HCT116 (cell line): Measurements from ENCODE around the gene LMCD1. TPM values are rescaled to one million over a fixed set of nuclear protein-coding genes. Genes with fewer than 3 reads are reported as not detected.

Experiments
- ATAC-seq: fragments of 200-7000 bp; cut with Tn5 transposase; 2 replicates; pipeline ENCODE4 v1.9.1; 2020; ENCODE audit warnings: mild to moderate bottlenecking, moderate library complexity
- BruUV-seq: library from RNA; stranded (reverse); fragments of 400-500 nt; replicated peaks from 2 replicates; lab custom pipeline; 2021; lab: Mats Ljungman, UMichigan
- CTCF ChIA-PET: fragments of 300-600 bp; sonication (Branson Sonifier 250); formaldehyde crosslinking; loops from one replicate; lab custom pipeline; 2021; ENCODE audit warnings: antibody characterized with exemption; lab: Charles Lee
- POLR2A ChIA-PET: fragments of 300-600, 350-600 bp; sonication (Branson Sonifier 250); formaldehyde crosslinking; loops from one replicate; lab custom pipeline; 2021; ENCODE audit warnings: antibody characterized with exemption; lab: Charles Lee
- RAD21 ChIA-PET, 2 experiments: fragments of 300-600 bp; sonication (Branson Sonifier 250); formaldehyde crosslinking; loops; one replicate each; lab custom pipeline; 2023; ENCODE audit warnings: low total read pairs in 2 of 2; ENCODE audit not compliant: uncharacterized antibody in 2 of 2, unreplicated experiment in 2 of 2, low non-redundant PET in 1 of 2; lab: Charles Lee
- DNase-seq: peaks from one replicate; pipeline ENCODE4 v3.0.0-alpha.2; 2010; ENCODE audit warnings: low read depth, low spot score
- H2AFZ ChIP-seq: fragments of 200-600 bp; shearing (Covaris generic), sonication (generic); 2 replicates; pipeline ENCODE4 v1.6.1; 2017; ENCODE audit warnings: low read depth, mixed run types, mixed read lengths, antibody characterized with exemption, low read length; ENCODE audit not compliant: poor library complexity, severe bottlenecking
- H3K27ac ChIP-seq: 2 replicates; pipeline ENCODE4 v1.5.1; 2012; ENCODE audit warnings: low read depth, low read length
- H3K27me3 ChIP-seq: fragments of 200-600 bp; sonication (generic); 2 replicates; pipeline ENCODE4 v1.6.1; 2016; ENCODE audit warnings: mixed run types, low read length, mixed read lengths; ENCODE audit not compliant: insufficient read depth
- H3K36me3 ChIP-seq, 2 experiments: fragments of 200-500 bp in 1 of 2; fragments of 200-600 bp in 1 of 2; sonication (Bioruptor generic) in 1 of 2; sonication (generic) in 1 of 2; 2 replicates each; pipeline versions ENCODE4 v1.5.1 to v1.6.1; 2014 to 2016; ENCODE audit warnings: low read length in 2 of 2, inconsistent platforms in 1 of 2, mixed read lengths in 1 of 2, mixed run types in 1 of 2; ENCODE audit not compliant: insufficient read depth in 2 of 2, control insufficient read depth in 1 of 2
- H3K4me1 ChIP-seq, 2 experiments: fragments of 200-600 bp in 1 of 2; sonication (generic) in 1 of 2; 2 replicates each; pipeline versions ENCODE4 v1.5.1 to v1.6.1; 2012 to 2017; ENCODE audit warnings: low read length in 2 of 2, inconsistent platforms in 1 of 2, mild to moderate bottlenecking in 1 of 2, mixed read lengths in 1 of 2, mixed run types in 1 of 2, moderate library complexity in 1 of 2; ENCODE audit not compliant: insufficient read depth in 2 of 2, control insufficient read depth in 1 of 2
- H3K4me2 ChIP-seq: fragments of 200-600 bp; sonication (generic); 2 replicates; pipeline ENCODE4 v1.6.1; 2017; ENCODE audit warnings: mixed run types, low read length, mixed read lengths
- H3K4me3 ChIP-seq, 2 experiments: fragments of 200-600 bp in 1 of 2; sonication (generic) in 1 of 2; replicated peaks in 1 of 2; 2 replicates each; pipeline ENCODE4 v1.5.1; 2011 to 2016; ENCODE audit warnings: low read length in 2 of 2, control low read depth in 1 of 2, low read depth in 1 of 2, mild to moderate bottlenecking in 1 of 2, mixed read lengths in 1 of 2, mixed run types in 1 of 2
- H3K79me2 ChIP-seq: fragments of 200-600 bp; sonication (generic); 2 replicates; pipeline ENCODE4 v1.6.1; 2017; ENCODE audit warnings: mild to moderate bottlenecking, mixed run types, low read length, moderate library complexity, mixed read lengths; ENCODE audit not compliant: insufficient read depth
- H3K9ac ChIP-seq: fragments of 200-600 bp; sonication (generic); 2 replicates; pipeline ENCODE4 v1.6.1; 2016; ENCODE audit warnings: low read length, mixed read lengths
- H3K9me2 ChIP-seq: fragments of 200-600 bp; sonication (generic), shearing (Covaris generic); 2 replicates; pipeline ENCODE4 v1.6.1; 2017; ENCODE audit warnings: mixed run types, mild to moderate bottlenecking, moderate library complexity; ENCODE audit not compliant: insufficient read depth
- H3K9me3 ChIP-seq, 2 experiments: fragments of 200-500 bp in 1 of 2; fragments of 200-600 bp in 1 of 2; sonication (Bioruptor generic) in 1 of 2; sonication (generic) in 1 of 2; 2 replicates each; pipeline ENCODE4 v1.6.1; 2014 to 2017; ENCODE audit warnings: low read length in 2 of 2, mixed read lengths in 2 of 2, inconsistent platforms in 1 of 2, low read depth in 1 of 2, mild to moderate bottlenecking in 1 of 2, mixed run types in 1 of 2, moderate library complexity in 1 of 2; ENCODE audit not compliant: control insufficient read depth in 1 of 2, insufficient read depth in 1 of 2
- H4K20me1 ChIP-seq: fragments of 200-600 bp; sonication (generic), shearing (Covaris generic); 2 replicates; pipeline ENCODE4 v1.6.1; 2017; ENCODE audit warnings: mixed run types, mild to moderate bottlenecking, moderate library complexity; ENCODE audit not compliant: insufficient read depth
- ATF3 ChIP-seq: IDR thresholded peaks from 2 replicates; pipeline ENCODE4 v1.6.1; 2012
- CTCF ChIP-seq, 3 experiments: fragments of 200-600 bp in 1 of 3; sonication (generic) in 1 of 3; IDR thresholded peaks in 2 of 3; conservative IDR thresholded peaks in 1 of 3; 2 replicates each; pipeline ENCODE4 v1.5.1; 2012 to 2017; ENCODE audit warnings: low read depth in 2 of 3, low read length in 2 of 3, antibody characterized with exemption in 1 of 3, borderline replicate concordance in 1 of 3, control low read depth in 1 of 3, mild to moderate bottlenecking in 1 of 3, mixed read lengths in 1 of 3, mixed run types in 1 of 3, moderate library complexity in 1 of 3; ENCODE audit not compliant: insufficient read depth in 1 of 3
- ELF1 ChIP-seq: IDR thresholded peaks from 2 replicates; pipeline ENCODE4 v1.6.1; 2012; ENCODE audit warnings: low read depth, borderline replicate concordance
- EZH2 ChIP-seq: fragments of 200-600 bp; sonication (generic); IDR thresholded peaks from 2 replicates; pipeline ENCODE4 v1.6.1; 2017; ENCODE audit warnings: antibody characterized with exemption, mixed run types
- EZH2phosphoT487 ChIP-seq: fragments of 200-600 bp; IDR thresholded peaks from 2 replicates; pipeline ENCODE4 v1.6.1; 2018; ENCODE audit warnings: antibody characterized with exemption, borderline replicate concordance
- FOSL1 ChIP-seq: IDR thresholded peaks from 2 replicates; pipeline ENCODE4 v1.6.1; 2012; ENCODE audit warnings: low read depth
- JUND ChIP-seq: IDR thresholded peaks from 2 replicates; pipeline ENCODE4 v1.6.1; 2012
- POLR2A ChIP-seq: IDR thresholded peaks from 2 replicates; pipeline ENCODE4 v1.7.0; 2011; ENCODE audit warnings: borderline replicate concordance; ENCODE audit not compliant: insufficient read depth, insufficient read length; ENCODE audit errors: extremely low read depth
- POLR2AphosphoS5 ChIP-seq: IDR thresholded peaks from 2 replicates; pipeline ENCODE4 v1.6.1; 2011; ENCODE audit warnings: mild to moderate bottlenecking, low read depth, low read length, moderate library complexity
- RAD21 ChIP-seq: IDR thresholded peaks from 2 replicates; pipeline ENCODE4 v1.6.1; 2012; ENCODE audit warnings: low read depth, mild to moderate bottlenecking
- REST ChIP-seq: IDR thresholded peaks from 2 replicates; pipeline ENCODE4 v1.6.1; 2012; ENCODE audit warnings: low read depth
- SIN3A ChIP-seq: IDR thresholded peaks from 2 replicates; pipeline ENCODE4 v1.6.1; 2012; ENCODE audit warnings: low read depth
- SP1 ChIP-seq: IDR thresholded peaks from 2 replicates; pipeline ENCODE4 v1.6.1; 2012; ENCODE audit warnings: low read depth
- SRF ChIP-seq: IDR thresholded peaks from 2 replicates; pipeline ENCODE4 v1.6.1; 2012; ENCODE audit warnings: low read depth
- TCF7L2 ChIP-seq: IDR thresholded peaks from 2 replicates; pipeline ENCODE4 v1.7.0; 2011; ENCODE audit warnings: borderline replicate concordance, inconsistent platforms; ENCODE audit not compliant: insufficient read depth, insufficient read length; ENCODE audit errors: extremely low read depth
- YY1 ChIP-seq: IDR thresholded peaks from 2 replicates; pipeline ENCODE4 v1.6.1; 2011; ENCODE audit warnings: low read length, low read depth, moderate library complexity, mild to moderate bottlenecking; ENCODE audit not compliant: insufficient replicate concordance; ENCODE audit errors: extremely low read depth
- ZBTB33 ChIP-seq: IDR thresholded peaks from 2 replicates; pipeline ENCODE4 v1.6.1; 2011; ENCODE audit warnings: mild to moderate bottlenecking, low read length, moderate library complexity; ENCODE audit not compliant: insufficient replicate concordance; ENCODE audit errors: extremely low read depth
- ZFX ChIP-seq: fragments of 450-650 bp; IDR thresholded peaks from 2 replicates; pipeline ENCODE4 v1.6.1; 2017
- ZNF274 ChIP-seq: fragments of 200-500 bp; sonication (Bioruptor generic); IDR thresholded peaks from 2 replicates; pipeline ENCODE4 v1.6.1; 2014; ENCODE audit warnings: mild to moderate bottlenecking, low read depth, low read length, inconsistent platforms
- intact Hi-C: fragments of 100-400 bp; cut with micrococcal nuclease; formaldehyde crosslinking; loops from 2 replicates; pipeline ENCODE4 v1.10.0; 2022
- total RNA-seq: library from RNA; stranded (reverse); gene quantifications from one replicate; pipeline ENCODE4 v1.2.1, GENCODE V29; 2021; ENCODE audit not compliant: unreplicated experiment

LMCD1 gene
- total RNA-seq, 1 experiment from 2014 or later: 4.6 TPM

- Histone ChIP-seq H3K4me2 (peak overlapping the region; percentile 41), H3K9me2 (no peaks in the 10 kb centered on the region), H3K79me2 (no peaks in the 10 kb centered on the region), H3K4me1 (peaks cover 15 to 50% of the 10 kb centered on the region in 2 experiments), H3K9ac (no peak overlapping the region), H4K20me1 (no peaks in the 10 kb centered on the region), H3K36me3 (no peaks in the 10 kb centered on the region), H2AFZ (no peak overlapping the region), H3K4me3 (no peak overlapping the region), H3K9me3 (no peaks in the 10 kb centered on the region), H3K27ac (no peak overlapping the region), H3K27me3 (no peaks in the 10 kb centered on the region)
- CTCF ChIA-PET: no interaction called here
- intact Hi-C loops: loop anchor here (5.0 kb wide), 1 partner anchor 119 kb away; no protein-coding TSS in a partner anchor
- no peak for DNase-seq
- no TSS peak for BruUV-seq
- ATAC-seq: no peak
- TF ChIP-seq TCF7L2: no peak
- TF ChIP-seq ZBTB33: no peak
- no peak for TF ChIP-seq POLR2AphosphoS5
- TF ChIP-seq ATF3: no peak
- no peak for TF ChIP-seq ELF1
- no peak for TF ChIP-seq POLR2A
- TF ChIP-seq YY1: no peak
- no peak for TF ChIP-seq FOSL1
- no peak for TF ChIP-seq SRF
- TF ChIP-seq JUND: no peak
- TF ChIP-seq SP1: no peak
- no peak for TF ChIP-seq CTCF (IDR thresholded peaks at IDR 0.05 in 2 of 3, conservative IDR thresholded peaks at IDR 0.05 in 1 of 3; ENCODE audit: borderline replicate concordance in 1 of 3, insufficient read depth in 1 of 3, low read depth in 2 of 3, low read length in 2 of 3)
- no peak for TF ChIP-seq RAD21
- TF ChIP-seq EZH2phosphoT487: no peak
- no peak for TF ChIP-seq ZNF274
- TF ChIP-seq REST: no peak
- no peak for TF ChIP-seq SIN3A
- TF ChIP-seq EZH2: no peak
- no peak for TF ChIP-seq ZFX
- RAD21 ChIA-PET: no interaction called here
- POLR2A ChIA-PET: no interaction called here
Observed at GRCh38 chr3:8503461-8503860, 1.8 kb downstream of the LMCD1 start.
